ENCODE measurements around the gene LTBP2.

The LTBP2 gene

GRCh38 chr14:74571901-74572725 lies 39.9 kb downstream of the LTBP2 start:
- DNase-seq (ENCODE audit: low spot score) = no peak

DNA sequence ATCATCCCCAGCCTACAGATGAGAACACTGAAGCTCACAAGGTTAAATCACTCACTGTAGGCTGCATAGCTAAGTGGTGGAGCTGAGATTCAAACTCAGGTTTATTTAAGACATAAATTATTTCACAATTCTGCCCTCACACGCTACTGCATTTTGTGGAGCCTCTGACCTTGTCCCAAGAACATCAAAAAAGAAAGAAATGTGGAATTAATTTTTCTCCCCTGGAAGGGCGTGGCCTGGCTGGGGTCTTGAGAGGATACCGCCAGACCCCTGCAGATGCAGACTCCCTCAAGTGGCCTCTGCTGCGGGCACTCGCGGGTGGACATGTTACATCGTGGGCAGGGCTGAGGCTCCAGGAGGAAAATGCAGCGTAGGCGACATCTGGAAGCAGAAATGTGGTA lies 40.6 kb downstream of the LTBP2 start:
- no peak for DNase-seq (ENCODE audit: low spot score)

GRCh38 chr14:74570696-74571095 lies 41.3 kb downstream of the LTBP2 start:
- DNase-seq (ENCODE audit: low spot score) = no peak

DNA sequence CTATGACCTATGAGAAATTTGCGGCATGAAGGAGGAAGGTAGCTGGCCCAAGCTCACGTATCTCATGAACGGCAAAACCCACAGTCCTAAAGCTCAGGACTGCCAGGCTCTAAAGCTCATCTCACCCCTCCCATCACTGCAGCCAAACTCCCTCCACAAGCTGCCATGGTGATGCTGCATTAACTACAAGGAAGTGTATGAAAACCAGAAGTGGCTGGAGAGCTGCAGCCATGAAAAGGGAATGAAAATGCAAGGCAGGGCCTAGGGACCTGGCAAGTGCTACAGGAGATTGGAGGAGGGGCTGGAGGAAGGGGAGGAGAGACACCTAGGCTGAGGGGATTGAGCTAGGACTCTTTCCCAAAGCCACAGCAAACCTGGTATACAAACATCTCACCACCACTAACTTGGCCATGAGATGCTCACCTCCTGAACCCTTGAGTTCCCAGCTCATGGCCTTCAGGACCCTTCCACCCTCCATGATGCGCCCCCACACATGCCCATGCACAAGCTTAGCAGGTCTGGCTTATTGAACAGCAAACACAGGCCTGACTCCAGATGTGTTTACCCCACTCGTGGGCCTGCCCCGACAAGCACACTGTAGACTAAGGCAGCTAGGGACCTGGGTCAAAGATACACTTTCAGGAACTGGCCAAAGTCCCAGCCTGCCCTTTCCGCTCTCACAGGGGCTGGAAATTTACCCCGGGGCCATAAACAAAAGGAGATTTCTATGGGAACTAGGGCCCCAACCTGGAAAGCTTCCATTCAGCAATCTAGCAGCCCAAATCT lies 42.0 kb downstream of the LTBP2 start:
- DNase-seq (ENCODE audit: low spot score) = no peak

DNA sequence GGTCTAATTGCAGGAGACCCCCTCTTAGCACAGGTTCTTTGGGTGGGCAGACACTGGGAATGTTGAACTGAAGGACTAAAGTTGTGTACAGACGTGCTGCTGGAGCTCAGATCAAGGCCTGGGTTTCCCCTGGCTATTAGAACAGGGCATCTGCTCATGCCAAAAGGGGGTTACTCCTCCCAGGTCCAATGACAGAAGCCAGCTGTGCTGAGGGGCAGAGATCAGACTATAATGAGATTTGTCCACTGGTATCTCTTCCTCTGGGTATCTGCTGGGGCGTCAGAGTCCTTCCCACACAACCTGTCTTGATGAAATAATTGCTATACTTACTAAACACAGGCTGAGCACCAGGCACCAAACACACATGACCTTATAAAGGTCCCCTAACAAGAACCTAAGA lies 42.6 kb downstream of the LTBP2 start:
- no peak for DNase-seq (ENCODE audit: low spot score)

- no peak for DNase-seq (ENCODE audit: low spot score)
These were observed 43.1 kb downstream of the LTBP2 start for GRCh38 chr14:74568911-74569310.

- DNase-seq (ENCODE audit: low spot score) = no peak
These were observed 43.7 kb downstream of the LTBP2 start for GRCh38 chr14:74568380-74568649.

GRCh38 chr14:74567646-74568379 lies 44.2 kb downstream of the LTBP2 start:
- DNase-seq (ENCODE audit: low spot score) = no peak

- no peak for DNase-seq (ENCODE audit: low spot score)
These were observed 44.8 kb downstream of the LTBP2 start for GRCh38 chr14:74567219-74567618.

DNA sequence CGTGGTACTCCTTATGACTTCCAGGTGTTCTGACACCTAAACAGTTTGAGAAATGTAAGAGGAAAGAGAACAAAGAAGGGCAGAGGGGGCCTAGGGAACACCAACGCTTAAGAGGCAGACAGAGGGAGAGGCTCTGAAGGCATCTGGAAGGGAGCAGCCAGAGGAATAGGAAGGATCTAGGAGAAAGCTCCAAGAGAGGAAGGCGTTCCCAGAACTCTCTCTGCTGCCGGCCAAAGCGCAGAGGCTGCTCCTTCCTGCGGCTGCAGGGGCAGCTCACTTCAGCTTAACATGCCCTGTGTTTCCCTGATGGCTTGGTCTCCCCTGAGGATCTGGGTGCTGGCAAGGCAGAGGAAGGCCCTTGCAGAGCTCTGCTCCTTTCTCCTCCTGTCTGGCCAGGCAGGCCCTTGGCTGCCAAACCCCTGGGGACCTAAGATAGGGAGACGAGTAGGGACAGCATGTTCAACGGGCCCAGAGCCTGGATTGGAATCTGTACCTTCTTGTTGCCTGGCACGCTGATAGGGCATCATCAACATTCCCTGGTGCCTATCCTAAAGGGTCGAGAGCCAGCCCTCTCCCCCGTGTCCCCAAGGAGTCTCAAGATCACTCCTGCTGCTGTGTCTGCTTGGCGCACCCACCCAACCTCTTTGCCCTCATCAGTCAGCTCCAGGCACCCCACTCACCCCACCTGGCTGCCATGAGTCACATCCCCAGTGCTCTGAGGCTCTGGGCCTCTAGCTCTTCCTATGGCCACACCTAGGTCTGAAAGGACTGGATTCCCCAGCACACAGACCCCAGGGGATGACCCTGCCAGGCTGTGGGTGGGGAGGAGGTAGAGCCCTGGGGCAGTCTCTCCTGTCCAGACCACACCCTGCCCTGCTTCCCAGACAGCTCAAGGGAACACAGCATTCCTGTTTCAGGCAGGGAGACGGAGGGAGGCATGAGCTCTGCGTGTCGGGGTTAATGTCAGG lies 45.6 kb downstream of the LTBP2 start:
- no peak for DNase-seq (ENCODE audit: low spot score)

DNA sequence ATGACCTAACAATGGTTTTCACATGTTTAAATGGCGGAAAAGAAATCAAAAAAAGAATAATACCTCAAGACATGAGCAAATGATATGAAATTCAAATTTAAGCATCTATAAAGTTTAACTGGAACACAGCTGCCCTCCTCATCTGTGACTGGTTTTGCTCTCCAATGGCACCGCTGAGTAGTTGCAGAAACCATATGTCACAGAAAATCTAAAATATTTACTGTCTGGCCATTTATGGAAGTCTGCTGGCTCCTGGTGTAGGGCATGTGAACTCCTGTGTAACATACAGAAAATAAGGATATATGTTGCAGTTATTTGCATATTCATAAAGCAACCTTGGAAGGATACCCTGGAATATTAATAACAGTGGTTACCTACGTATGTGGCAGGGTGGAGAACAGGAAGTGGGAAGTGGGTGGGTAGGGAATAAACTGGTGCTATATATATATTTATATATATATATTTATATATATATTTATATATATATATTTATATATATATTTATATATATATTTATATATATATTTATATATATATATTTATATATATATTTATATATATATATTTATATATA lies 48.4 kb downstream of the LTBP2 start:
- DNase-seq (ENCODE audit: low spot score) = no peak

DNA sequence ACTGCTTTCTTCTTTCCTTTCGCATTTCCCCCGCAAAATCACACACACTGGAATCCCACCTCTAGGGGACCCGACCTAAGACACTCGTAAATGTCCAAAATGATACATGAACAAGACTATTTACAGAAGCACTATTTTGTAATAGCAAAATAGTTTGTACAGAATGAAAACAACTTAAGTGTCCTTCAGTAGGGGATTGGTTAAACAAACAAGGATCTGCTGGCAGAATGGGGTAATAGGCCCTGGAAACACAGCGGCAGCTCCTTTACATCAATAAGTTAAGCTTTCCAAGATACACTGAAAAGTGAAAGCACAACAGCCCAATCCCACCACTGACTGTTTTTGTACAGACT lies 48.8 kb downstream of the LTBP2 start:
- no peak for DNase-seq (ENCODE audit: low spot score)

DNA sequence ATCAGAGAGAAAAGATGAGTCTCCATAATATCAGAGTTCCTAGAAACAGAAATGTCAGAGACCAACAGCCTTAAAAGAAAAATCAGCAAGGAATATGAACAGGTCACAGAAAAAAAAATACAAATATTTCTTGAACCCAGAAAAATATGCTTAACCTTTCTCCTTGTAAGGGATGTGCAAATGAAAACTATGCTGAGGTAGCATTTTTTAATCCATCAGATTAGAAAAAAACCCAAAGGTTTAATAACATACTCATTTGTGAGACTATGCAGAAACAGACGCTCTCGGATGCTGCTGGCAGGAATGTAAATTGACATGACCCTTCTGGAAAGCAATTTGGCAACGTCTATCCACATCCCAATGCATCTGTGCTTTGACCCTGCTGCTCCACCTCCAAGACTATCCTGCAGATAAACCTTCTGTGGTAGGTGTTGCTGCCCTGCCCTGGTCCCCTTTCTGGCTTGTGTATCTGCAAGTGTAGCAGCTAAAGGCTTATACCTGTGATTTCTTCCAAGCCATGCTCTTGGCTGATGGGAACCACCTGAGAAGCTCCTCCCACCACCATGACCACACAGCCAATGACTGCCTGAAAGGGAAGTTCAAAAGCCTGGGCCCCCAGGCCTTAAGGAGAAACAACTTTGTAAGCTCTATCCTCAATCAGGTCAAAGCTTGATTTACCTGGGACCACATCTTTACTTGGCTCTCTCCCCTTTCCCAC lies 49.4 kb downstream of the LTBP2 start:
- no peak for DNase-seq (ENCODE audit: low spot score)

- no peak for DNase-seq (ENCODE audit: low spot score)
These were observed 53.4 kb downstream of the LTBP2 start for GRCh38 chr14:74558655-74559054.

- no peak for DNase-seq (ENCODE audit: low spot score)
These were observed 54.3 kb downstream of the LTBP2 start for GRCh38 chr14:74557691-74558090.

- DNase-seq (ENCODE audit: low spot score) = no peak
These were observed 56.5 kb downstream of the LTBP2 start for GRCh38 chr14:74555476-74556050.

DNA sequence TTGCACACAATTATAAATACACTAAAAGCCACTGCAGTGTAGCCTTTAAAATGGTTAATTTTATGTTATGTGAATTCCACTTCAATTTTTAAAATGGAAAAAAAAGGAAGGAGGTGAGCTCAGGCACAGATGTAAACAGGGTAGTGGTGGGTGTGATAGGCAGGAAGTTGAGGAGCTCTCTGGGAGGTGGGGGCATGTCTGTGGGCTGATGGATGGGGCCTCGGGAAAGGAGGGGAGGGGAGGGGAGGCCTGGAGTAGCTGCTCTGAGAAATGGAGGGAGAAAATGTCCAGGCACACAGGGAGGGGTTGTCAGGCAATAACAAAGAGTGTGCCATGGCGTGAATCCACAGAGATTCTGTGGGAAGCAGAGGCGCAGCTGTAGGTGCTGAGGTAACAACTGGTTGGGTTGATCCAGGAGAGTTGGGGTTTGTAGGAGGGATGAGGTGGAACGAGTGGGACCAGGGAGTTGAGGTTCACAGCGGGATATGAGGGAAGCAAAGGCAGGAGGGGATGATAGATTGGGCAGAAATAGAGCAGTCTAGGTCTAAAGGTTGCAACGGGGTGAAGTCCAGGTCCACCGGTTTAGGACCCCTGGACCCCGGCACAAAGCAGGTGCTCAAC lies 57.2 kb downstream of the LTBP2 start:
- DNase-seq (ENCODE audit: low spot score) = no peak

DNA sequence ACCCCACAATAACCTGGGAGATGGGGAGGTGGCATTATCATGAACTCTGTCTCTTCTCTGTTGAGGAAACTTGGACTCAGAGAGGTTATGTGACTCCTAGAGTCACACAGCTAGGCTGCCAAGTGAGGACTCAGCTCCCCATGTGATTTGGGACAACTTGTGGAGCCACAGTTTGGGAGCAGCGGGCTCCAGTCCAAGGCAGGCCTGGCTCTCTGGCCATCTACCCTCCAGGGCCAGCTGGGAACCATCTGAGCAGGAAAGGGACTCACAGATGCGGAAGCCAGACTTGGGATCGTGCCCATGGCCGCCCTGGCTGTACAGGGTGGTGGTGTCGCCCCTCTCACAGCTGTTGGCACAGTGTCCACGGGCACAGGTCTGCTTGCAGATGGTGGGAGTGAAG lies 59.4 kb downstream of the LTBP2 start:
- no peak for DNase-seq (ENCODE audit: low spot score)

GRCh38 chr14:74551431-74552371 lies 60.3 kb downstream of the LTBP2 start:
- DNase-seq (ENCODE audit: low spot score) = no peak

Measured in CD4-positive, alpha-beta T cell treated with Interleukin-15 for 4 hours (primary cell).